IPS-11a (cell line): ENCODE results near the gene ADAM19.

Experiments used
- H3K4me3 ChIP-seq: one replicate; pipeline ENCODE4 v1.5.1; 2013; ENCODE audit warnings: low read depth, low read length, control low read depth

The ADAM19 gene

GRCh38 chr5:157468293-157468965, 107.1 kb downstream of the ADAM19 start:
- H3K4me3 ChIP-seq, result no peak overlapping the region

GRCh38 chr5:157464519-157465171, 110.9 kb downstream of the ADAM19 start:
- no peak overlapping the region for H3K4me3 ChIP-seq

- H3K4me3 ChIP-seq, result no peak overlapping the region
Measured at GRCh38 chr5:157463621-157464518, 111.7 kb downstream of the ADAM19 start.

- no peak overlapping the region for H3K4me3 ChIP-seq
Measured at GRCh38 chr5:157463081-157463480, 112.5 kb downstream of the ADAM19 start.

- H3K4me3 ChIP-seq, result no peak overlapping the region
Measured at GRCh38 chr5:157460921-157461792, 114.4 kb downstream of the ADAM19 start.

- H3K4me3 ChIP-seq, result peak within 1 kb of the TSS; percentile 52
Measured at GRCh38 chr5:157459715-157460599, 115.6 kb downstream of the ADAM19 start, which contains the start of gene NIPAL4. Gene NIPAL4 (plus strand): TSS chr5:157460213. CDS start chr5:157460321, 108 bp downstream.

- no peak overlapping the region for H3K4me3 ChIP-seq
Measured at GRCh38 chr5:157458835-157459234, 116.7 kb downstream of the ADAM19 start.

GRCh38 chr5:157457391-157457790, 118.2 kb downstream of the ADAM19 start:
- no peak overlapping the region for H3K4me3 ChIP-seq

GRCh38 chr5:157456301-157456700, 119.3 kb downstream of the ADAM19 start:
- H3K4me3 ChIP-seq, result no peak overlapping the region

- H3K4me3 ChIP-seq, result no peak overlapping the region
Measured at GRCh38 chr5:157455057-157455456, 120.5 kb downstream of the ADAM19 start.

- H3K4me3 ChIP-seq, result no peak overlapping the region
Measured at GRCh38 chr5:157454273-157454672, 121.3 kb downstream of the ADAM19 start.

- H3K4me3 ChIP-seq, result no peak overlapping the region
Measured at GRCh38 chr5:157451806-157452205, 123.8 kb downstream of the ADAM19 start.

GRCh38 chr5:157450024-157450423, 125.6 kb downstream of the ADAM19 start:
- no peak overlapping the region for H3K4me3 ChIP-seq

- no peak overlapping the region for H3K4me3 ChIP-seq
Measured at GRCh38 chr5:157449011-157449723, 126.4 kb downstream of the ADAM19 start.

GRCh38 chr5:157447201-157447637, 128.4 kb downstream of the ADAM19 start:
- H3K4me3 ChIP-seq, result no peak overlapping the region

GRCh38 chr5:157446412-157446935, 129.1 kb downstream of the ADAM19 start:
- no peak overlapping the region for H3K4me3 ChIP-seq

- no peak overlapping the region for H3K4me3 ChIP-seq
Measured at GRCh38 chr5:157445745-157446411, 129.7 kb downstream of the ADAM19 start.

GRCh38 chr5:157444224-157444623, 131.4 kb downstream of the ADAM19 start:
- no peak overlapping the region for H3K4me3 ChIP-seq
